Hepatocyte (in vitro differentiated cells): ENCODE data around the gene KLHL17. TPM values are rescaled to one million over a fixed set of nuclear protein-coding genes. Genes with fewer than 3 reads are reported as not detected.

Experiments used
- DNase-seq: peaks from one replicate; pipeline ENCODE4 v3.0.0-alpha.2; 2016; ENCODE audit warnings: low spot score
- H2AFZ ChIP-seq: fragments of 200-600 bp; sonication (generic); 2 replicates; pipeline ENCODE4 v1.6.0; 2016; ENCODE audit warnings: antibody characterized with exemption, mild to moderate bottlenecking
- H3K27ac ChIP-seq: fragments of 200-600 bp; sonication (generic); 2 replicates; pipeline ENCODE4 v1.5.1; 2016; ENCODE audit warnings: mild to moderate bottlenecking
- H3K27me3 ChIP-seq: fragments of 200-600 bp; sonication (generic); 2 replicates; pipeline ENCODE4 v1.6.1; 2016
- H3K36me3 ChIP-seq: fragments of 200-600 bp; sonication (generic); replicated peaks from 2 replicates; pipeline ENCODE4 v1.5.1; 2016; ENCODE audit warnings: low read depth; ENCODE audit not compliant: insufficient read depth
- H3K4me1 ChIP-seq: fragments of 200-600 bp; sonication (generic); 2 replicates; pipeline ENCODE4 v1.5.1; 2016; ENCODE audit warnings: mild to moderate bottlenecking, moderate library complexity; ENCODE audit not compliant: insufficient read depth
- H3K4me2 ChIP-seq: fragments of 200-600 bp; sonication (generic); 2 replicates; pipeline ENCODE4 v1.6.0; 2016
- H3K4me3 ChIP-seq: fragments of 200-600 bp; sonication (generic); 2 replicates; pipeline ENCODE4 v1.5.1; 2016; ENCODE audit warnings: mild to moderate bottlenecking
- H3K79me2 ChIP-seq: fragments of 200-600 bp; sonication (generic); 2 replicates; pipeline ENCODE4 v1.6.0; 2017; ENCODE audit warnings: mild to moderate bottlenecking
- H3K9me2 ChIP-seq: fragments of 200-600 bp; sonication (generic); replicated peaks from 2 replicates; pipeline ENCODE4 v1.6.0; 2017; ENCODE audit warnings: mild to moderate bottlenecking; ENCODE audit not compliant: insufficient read depth
- H3K9me3 ChIP-seq: fragments of 200-600 bp; sonication (generic); 2 replicates; pipeline ENCODE4 v1.5.1; 2016; ENCODE audit warnings: low read depth, mild to moderate bottlenecking
- H4K20me1 ChIP-seq: fragments of 200-600 bp; sonication (generic); 2 replicates; pipeline ENCODE4 v1.6.0; 2016; ENCODE audit warnings: mild to moderate bottlenecking; ENCODE audit not compliant: insufficient read depth, poor library complexity, severe bottlenecking
- CTCF ChIP-seq: fragments of 200-600 bp; sonication (generic); IDR thresholded peaks from 2 replicates; pipeline ENCODE4 v1.5.1; 2016; ENCODE audit warnings: antibody characterized with exemption, mild to moderate bottlenecking; ENCODE audit not compliant: poor library complexity
- EZH2 ChIP-seq: fragments of 200-600 bp; sonication (generic); IDR thresholded peaks from 2 replicates; pipeline ENCODE4 v1.6.1; 2016; ENCODE audit warnings: antibody characterized with exemption, mild to moderate bottlenecking, borderline replicate concordance
- EZH2phosphoT487 ChIP-seq: fragments of 200-600 bp; sonication (generic); IDR thresholded peaks from one replicate; pipeline ENCODE4 v1.6.1; 2018; ENCODE audit warnings: antibody characterized with exemption, mild to moderate bottlenecking, low read depth, moderate library complexity; ENCODE audit not compliant: unreplicated experiment, severe bottlenecking
- WGBS: methylation state at CpG from one replicate; pipeline ENCODE4 v1.1.6; 2016; ENCODE audit warnings: low lambda C conversion rate; ENCODE audit errors: missing lambda C conversion rate; 5-methylcytosine and 5-hydroxymethylcytosine counted together
- polyA plus RNA-seq: library from polyadenylated mRNA; unstranded; fragments of >200 nt; fragmentation: Nextera tagmentation; extraction: Ambion mirVana; gene quantifications from 2 replicates; pipeline ENCODE4 v1.2.1, GENCODE V29; 2016
- total RNA-seq: library from RNA; depleted of rRNA; stranded (reverse); fragments of >200 nt; gene quantifications from 2 replicates; pipeline ENCODE4 v1.2.3, GENCODE V29; 2014

KLHL17 gene
- total and polyA plus RNA-seq, 2 experiments from 2014 or later: 13.8 to 25.0 TPM

- TF ChIP-seq CTCF (no peak), EZH2phosphoT487 (no peak), EZH2 (no peak)
- Histone ChIP-seq H3K27me3 (peaks cover 5% of the 10 kb centered on the region), H2AFZ (no peak overlapping the region), H3K9me3 (no peaks in the 10 kb centered on the region), H3K36me3 (no peaks in the 10 kb centered on the region), H3K79me2 (no peaks in the 10 kb centered on the region), H3K4me2 (no peak overlapping the region), H3K9me2 (no peaks in the 10 kb centered on the region), H3K4me1 (peaks cover 1% of the 10 kb centered on the region), H4K20me1 (no peaks in the 10 kb centered on the region), H3K4me3 (no peak overlapping the region), H3K27ac (no peak overlapping the region)
- WGBS: 86% methylated on average over 33 of the region's 35 CpGs
- DNase-seq: no peak
Observed at GRCh38 chr1:980602-981395, 20.4 kb downstream of the KLHL17 start.

- no peaks in the 10 kb centered on the region for H4K20me1 ChIP-seq
- peaks cover 5% of the 10 kb centered on the region for H3K27me3 ChIP-seq
- WGBS: 86% methylated on average over 20 of the region's 21 CpGs
- H3K79me2 ChIP-seq: no peaks in the 10 kb centered on the region
- no peak overlapping the region for H3K4me3 ChIP-seq
- no peak overlapping the region for H2AFZ ChIP-seq
- H3K27ac ChIP-seq: no peak overlapping the region
- DNase-seq: no peak
- no peaks in the 10 kb centered on the region for H3K9me3 ChIP-seq
- no peak for TF ChIP-seq EZH2phosphoT487
- H3K9me2 ChIP-seq: no peaks in the 10 kb centered on the region
- H3K4me1 ChIP-seq: no peaks in the 10 kb centered on the region
- H3K4me2 ChIP-seq: no peak overlapping the region
- H3K36me3 ChIP-seq: no peaks in the 10 kb centered on the region
Observed at GRCh38 chr1:981491-981954, 21.1 kb downstream of the KLHL17 start.

GRCh38 chr1:981955-982558 is 21.7 kb downstream of the KLHL17 start, which contains the start of gene PERM1:
PERM1 (minus strand) TSS chr1:982093; CDS start chr1:981029, 1,064 bp downstream.
- Histone ChIP-seq H4K20me1 (no peaks in the 10 kb centered on the region), H3K79me2 (no peaks in the 10 kb centered on the region), H3K4me3 (no peak within 1 kb of the TSS), H3K4me1 (no peaks in the 10 kb centered on the region), H3K4me2 (no peak within 1 kb of the TSS), H3K27me3 (peaks cover 5% of the 10 kb centered on the region), H3K36me3 (no peaks in the 10 kb centered on the region), H3K9me3 (no peaks in the 10 kb centered on the region), H3K9me2 (no peaks in the 10 kb centered on the region), H2AFZ (no peak within 1 kb of the TSS), H3K27ac (no peak within 1 kb of the TSS)
- no peak for DNase-seq
- TF ChIP-seq EZH2 (no peak), EZH2phosphoT487 (no peak), CTCF (no peak)
- WGBS: 82% methylated on average over 28 of the region's 28 CpGs

GRCh38 chr1:982765-983436 is 22.5 kb downstream of the KLHL17 start:
- Histone ChIP-seq H3K27me3 (peaks cover 5% of the 10 kb centered on the region), H2AFZ (no peak overlapping the region), H3K27ac (no peak overlapping the region), H3K4me2 (no peak overlapping the region), H3K4me1 (no peaks in the 10 kb centered on the region), H3K9me3 (no peaks in the 10 kb centered on the region), H3K79me2 (no peaks in the 10 kb centered on the region), H3K4me3 (no peak overlapping the region), H3K36me3 (no peaks in the 10 kb centered on the region), H3K9me2 (no peaks in the 10 kb centered on the region), H4K20me1 (no peaks in the 10 kb centered on the region)
- no peak for TF ChIP-seq EZH2phosphoT487
- TF ChIP-seq EZH2: no peak
- TF ChIP-seq CTCF: no peak
- no peak for DNase-seq
- 91% methylated on average over 41 of the region's 43 CpGs for WGBS
